B cell (primary cell): ENCODE measurements around the gene TRIAP1.

Experiments used
- EZH2 ChIP-seq: IDR thresholded peaks from 2 replicates; pipeline ENCODE4 v1.6.1; 2012; ENCODE audit warnings: borderline replicate concordance, low read depth, mild to moderate bottlenecking, moderate library complexity, low read length; ENCODE audit not compliant: insufficient read depth, poor library complexity, severe bottlenecking
- TF ChIP-seq, protein P1 (sequence below): fragments of 200-600 bp; IDR thresholded peaks from one replicate; pipeline ENCODE4 v1.8.0; 2022; ENCODE audit warnings: antibody characterized with exemption, mild to moderate bottlenecking

- TF ChIP-seq, protein P1, sequence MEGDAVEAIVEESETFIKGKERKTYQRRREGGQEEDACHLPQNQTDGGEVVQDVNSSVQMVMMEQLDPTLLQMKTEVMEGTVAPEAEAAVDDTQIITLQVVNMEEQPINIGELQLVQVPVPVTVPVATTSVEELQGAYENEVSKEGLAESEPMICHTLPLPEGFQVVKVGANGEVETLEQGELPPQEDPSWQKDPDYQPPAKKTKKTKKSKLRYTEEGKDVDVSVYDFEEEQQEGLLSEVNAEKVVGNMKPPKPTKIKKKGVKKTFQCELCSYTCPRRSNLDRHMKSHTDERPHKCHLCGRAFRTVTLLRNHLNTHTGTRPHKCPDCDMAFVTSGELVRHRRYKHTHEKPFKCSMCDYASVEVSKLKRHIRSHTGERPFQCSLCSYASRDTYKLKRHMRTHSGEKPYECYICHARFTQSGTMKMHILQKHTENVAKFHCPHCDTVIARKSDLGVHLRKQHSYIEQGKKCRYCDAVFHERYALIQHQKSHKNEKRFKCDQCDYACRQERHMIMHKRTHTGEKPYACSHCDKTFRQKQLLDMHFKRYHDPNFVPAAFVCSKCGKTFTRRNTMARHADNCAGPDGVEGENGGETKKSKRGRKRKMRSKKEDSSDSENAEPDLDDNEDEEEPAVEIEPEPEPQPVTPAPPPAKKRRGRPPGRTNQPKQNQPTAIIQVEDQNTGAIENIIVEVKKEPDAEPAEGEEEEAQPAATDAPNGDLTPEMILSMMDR: no peak
- TF ChIP-seq EZH2: no peak
Measured at GRCh38 chr12:120472521-120472920, 26.3 kb upstream of the TRIAP1 start.
